Keratinocyte (primary cell): ENCODE results near the gene KCNMA1.

Source experiments
- EZH2 ChIP-seq: IDR thresholded peaks from one replicate; pipeline ENCODE4 v1.6.1; 2012; ENCODE audit warnings: inconsistent platforms, mild to moderate bottlenecking, low read length, moderate library complexity
- TF ChIP-seq, protein P1 (sequence below), 3 experiments: IDR thresholded peaks in 1 of 3; conservative IDR thresholded peaks in 1 of 3; optimal IDR thresholded peaks in 1 of 3; 2 replicates in 2 of 3; 3 replicates in 1 of 3; pipeline versions ENCODE3 to v1.5.1; 2011; ENCODE audit warnings: low read length in 3 of 3, mild to moderate bottlenecking in 3 of 3, moderate library complexity in 2 of 3, control low read depth in 1 of 3, inconsistent platforms in 1 of 3; ENCODE audit not compliant: insufficient read depth in 2 of 3; ENCODE audit errors: extremely low read depth in 1 of 3

DNA sequence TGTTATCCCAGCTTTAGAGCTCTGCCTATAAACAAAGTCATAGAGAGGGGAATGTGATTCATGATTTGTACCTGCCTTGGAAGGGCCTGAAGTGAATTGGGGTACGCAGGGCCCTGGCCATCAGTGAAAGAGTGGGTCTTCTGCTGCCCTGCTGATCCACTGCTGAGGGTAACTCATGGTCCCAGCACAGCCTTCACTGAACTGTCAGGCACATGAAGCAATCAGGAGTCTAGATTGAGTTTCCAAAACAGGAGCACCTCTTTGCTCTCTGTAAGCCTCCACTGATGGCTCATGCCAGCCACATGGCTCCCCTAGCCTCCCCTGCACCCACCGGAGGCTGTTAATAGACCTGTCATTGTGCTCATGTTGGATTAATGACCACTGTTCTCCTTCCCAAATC is 217.6 kb downstream of the KCNMA1 start:
- TF ChIP-seq, protein P1, sequence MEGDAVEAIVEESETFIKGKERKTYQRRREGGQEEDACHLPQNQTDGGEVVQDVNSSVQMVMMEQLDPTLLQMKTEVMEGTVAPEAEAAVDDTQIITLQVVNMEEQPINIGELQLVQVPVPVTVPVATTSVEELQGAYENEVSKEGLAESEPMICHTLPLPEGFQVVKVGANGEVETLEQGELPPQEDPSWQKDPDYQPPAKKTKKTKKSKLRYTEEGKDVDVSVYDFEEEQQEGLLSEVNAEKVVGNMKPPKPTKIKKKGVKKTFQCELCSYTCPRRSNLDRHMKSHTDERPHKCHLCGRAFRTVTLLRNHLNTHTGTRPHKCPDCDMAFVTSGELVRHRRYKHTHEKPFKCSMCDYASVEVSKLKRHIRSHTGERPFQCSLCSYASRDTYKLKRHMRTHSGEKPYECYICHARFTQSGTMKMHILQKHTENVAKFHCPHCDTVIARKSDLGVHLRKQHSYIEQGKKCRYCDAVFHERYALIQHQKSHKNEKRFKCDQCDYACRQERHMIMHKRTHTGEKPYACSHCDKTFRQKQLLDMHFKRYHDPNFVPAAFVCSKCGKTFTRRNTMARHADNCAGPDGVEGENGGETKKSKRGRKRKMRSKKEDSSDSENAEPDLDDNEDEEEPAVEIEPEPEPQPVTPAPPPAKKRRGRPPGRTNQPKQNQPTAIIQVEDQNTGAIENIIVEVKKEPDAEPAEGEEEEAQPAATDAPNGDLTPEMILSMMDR (optimal IDR thresholded peaks at IDR 0.05 in 1 of 3, IDR thresholded peaks at IDR 0.05 in 1 of 3, conservative IDR thresholded peaks at IDR 0.05 in 1 of 3; ENCODE audit: extremely low read depth in 1 of 3, insufficient read depth in 2 of 3, low read length in 3 of 3), result no peak
- no peak for TF ChIP-seq EZH2
